ENCODE measurements around the gene GATD1.

The GATD1 gene

GRCh38 chr11:727281-727701 is 50.0 kb downstream of the GATD1 start:
- Histone ChIP-seq H3K9ac (ENCODE audit: low read depth in 1 of 2, low read length in 2 of 2) (no peak overlapping the region), H3K36me3 (ENCODE audit: control insufficient read depth in 1 of 2, insufficient read depth in 2 of 2, low read length in 2 of 2) (peaks cover 0 to 12% of the 10 kb centered on the region in 2 donors), H3K4me1 (ENCODE audit: control insufficient read depth in 1 of 2, insufficient read depth in 2 of 2, low read length in 2 of 2) (peaks cover 23 to 34% of the 10 kb centered on the region in 2 donors), H3K9me3 (ENCODE audit: control insufficient read depth in 1 of 2, low read length in 2 of 2) (no peaks in the 10 kb centered on the region), H3K27me3 (ENCODE audit: control insufficient read depth in 1 of 2, insufficient read depth in 2 of 2, low read length in 2 of 2) (peaks cover 0 to under 1% of the 10 kb centered on the region in 2 donors), H3K4me3 (ENCODE audit: low read depth in 1 of 2, low read length in 2 of 2) (no peak overlapping the region), H3K27ac (ENCODE audit: low read depth, low read length) (no peak overlapping the region)

- peak overlapping the region in 1 of 2 donors; percentile 18 for H3K9ac ChIP-seq (ENCODE audit: low read depth in 1 of 2, low read length in 2 of 2)
- H3K36me3 ChIP-seq (ENCODE audit: control insufficient read depth in 1 of 2, insufficient read depth in 2 of 2, low read length in 2 of 2): peaks cover 0 to 12% of the 10 kb centered on the region in 2 donors
- H3K4me3 ChIP-seq (ENCODE audit: low read depth in 1 of 2, low read length in 2 of 2): peak overlapping the region in 1 of 2 donors; percentile 32
- H3K4me1 ChIP-seq (ENCODE audit: control insufficient read depth in 1 of 2, insufficient read depth in 2 of 2, low read length in 2 of 2): peaks cover 31 to 40% of the 10 kb centered on the region in 2 donors
- peaks cover under 1 to 4% of the 10 kb centered on the region in 2 donors for H3K27me3 ChIP-seq (ENCODE audit: control insufficient read depth in 1 of 2, insufficient read depth in 2 of 2, low read length in 2 of 2)
- H3K27ac ChIP-seq (ENCODE audit: low read depth, low read length): peak overlapping the region; percentile 42
- H3K9me3 ChIP-seq (ENCODE audit: control insufficient read depth in 1 of 2, low read length in 2 of 2): no peaks in the 10 kb centered on the region
Observed at GRCh38 chr11:726278-727220, 50.7 kb downstream of the GATD1 start.

- H3K27ac ChIP-seq (ENCODE audit: low read depth, low read length): peak overlapping the region; percentile 42
- H3K27me3 ChIP-seq (ENCODE audit: control insufficient read depth in 1 of 2, insufficient read depth in 2 of 2, low read length in 2 of 2): peaks cover 4 to 6% of the 10 kb centered on the region in 2 donors
- H3K4me3 ChIP-seq (ENCODE audit: low read depth in 1 of 2, low read length in 2 of 2): peak overlapping the region; percentile 8 to 36
- no peaks in the 10 kb centered on the region for H3K9me3 ChIP-seq (ENCODE audit: control insufficient read depth in 1 of 2, low read length in 2 of 2)
- H3K4me1 ChIP-seq (ENCODE audit: control insufficient read depth in 1 of 2, insufficient read depth in 2 of 2, low read length in 2 of 2): peaks cover 36 to 47% of the 10 kb centered on the region in 2 donors
- peaks cover 0 to 12% of the 10 kb centered on the region in 2 donors for H3K36me3 ChIP-seq (ENCODE audit: control insufficient read depth in 1 of 2, insufficient read depth in 2 of 2, low read length in 2 of 2)
- no peak overlapping the region for H3K9ac ChIP-seq (ENCODE audit: low read depth in 1 of 2, low read length in 2 of 2)
Observed at GRCh38 chr11:725624-726202, 51.6 kb downstream of the GATD1 start.

- peaks cover 0 to 18% of the 10 kb centered on the region in 2 donors for H3K36me3 ChIP-seq (ENCODE audit: control insufficient read depth in 1 of 2, insufficient read depth in 2 of 2, low read length in 2 of 2)
- H3K4me3 ChIP-seq (ENCODE audit: low read depth in 1 of 2, low read length in 2 of 2): no peak overlapping the region
- H3K9ac ChIP-seq (ENCODE audit: low read depth in 1 of 2, low read length in 2 of 2): no peak overlapping the region
- H3K27me3 ChIP-seq (ENCODE audit: control insufficient read depth in 1 of 2, insufficient read depth in 2 of 2, low read length in 2 of 2): peaks cover 4 to 6% of the 10 kb centered on the region in 2 donors
- peaks cover 38 to 47% of the 10 kb centered on the region in 2 donors for H3K4me1 ChIP-seq (ENCODE audit: control insufficient read depth in 1 of 2, insufficient read depth in 2 of 2, low read length in 2 of 2)
- no peaks in the 10 kb centered on the region for H3K9me3 ChIP-seq (ENCODE audit: control insufficient read depth in 1 of 2, low read length in 2 of 2)
- no peak overlapping the region for H3K27ac ChIP-seq (ENCODE audit: low read depth, low read length)
Observed at GRCh38 chr11:724778-725386, 52.4 kb downstream of the GATD1 start.

GRCh38 chr11:724049-724777 is 53.1 kb downstream of the GATD1 start:
- peaks cover 38 to 47% of the 10 kb centered on the region in 2 donors for H3K4me1 ChIP-seq (ENCODE audit: control insufficient read depth in 1 of 2, insufficient read depth in 2 of 2, low read length in 2 of 2)
- peaks cover 0 to 19% of the 10 kb centered on the region in 2 donors for H3K36me3 ChIP-seq (ENCODE audit: control insufficient read depth in 1 of 2, insufficient read depth in 2 of 2, low read length in 2 of 2)
- no peak overlapping the region for H3K27ac ChIP-seq (ENCODE audit: low read depth, low read length)
- peaks cover 4 to 6% of the 10 kb centered on the region in 2 donors for H3K27me3 ChIP-seq (ENCODE audit: control insufficient read depth in 1 of 2, insufficient read depth in 2 of 2, low read length in 2 of 2)
- no peaks in the 10 kb centered on the region for H3K9me3 ChIP-seq (ENCODE audit: control insufficient read depth in 1 of 2, low read length in 2 of 2)
- no peak overlapping the region for H3K9ac ChIP-seq (ENCODE audit: low read depth in 1 of 2, low read length in 2 of 2)
- no peak overlapping the region for H3K4me3 ChIP-seq (ENCODE audit: low read depth in 1 of 2, low read length in 2 of 2)

GRCh38 chr11:723120-723883 is 54.0 kb downstream of the GATD1 start:
- Histone ChIP-seq H3K4me1 (ENCODE audit: control insufficient read depth in 1 of 2, insufficient read depth in 2 of 2, low read length in 2 of 2) (peaks cover 38 to 47% of the 10 kb centered on the region in 2 donors), H3K36me3 (ENCODE audit: control insufficient read depth in 1 of 2, insufficient read depth in 2 of 2, low read length in 2 of 2) (peaks cover 0 to 19% of the 10 kb centered on the region in 2 donors), H3K9me3 (ENCODE audit: control insufficient read depth in 1 of 2, low read length in 2 of 2) (no peaks in the 10 kb centered on the region), H3K27me3 (ENCODE audit: control insufficient read depth in 1 of 2, insufficient read depth in 2 of 2, low read length in 2 of 2) (peaks cover 4 to 6% of the 10 kb centered on the region in 2 donors), H3K27ac (ENCODE audit: low read depth, low read length) (no peak overlapping the region), H3K4me3 (ENCODE audit: low read depth in 1 of 2, low read length in 2 of 2) (peak overlapping the region in 1 of 2 donors; percentile 35), H3K9ac (ENCODE audit: low read depth in 1 of 2, low read length in 2 of 2) (no peak overlapping the region)

GRCh38 chr11:722346-722811 is 54.9 kb downstream of the GATD1 start:
- H3K9me3 ChIP-seq (ENCODE audit: control insufficient read depth in 1 of 2, low read length in 2 of 2): no peaks in the 10 kb centered on the region
- peaks cover 4 to 6% of the 10 kb centered on the region in 2 donors for H3K27me3 ChIP-seq (ENCODE audit: control insufficient read depth in 1 of 2, insufficient read depth in 2 of 2, low read length in 2 of 2)
- no peak overlapping the region for H3K27ac ChIP-seq (ENCODE audit: low read depth, low read length)
- H3K9ac ChIP-seq (ENCODE audit: low read depth in 1 of 2, low read length in 2 of 2): no peak overlapping the region
- H3K36me3 ChIP-seq (ENCODE audit: control insufficient read depth in 1 of 2, insufficient read depth in 2 of 2, low read length in 2 of 2): peaks cover 0 to 19% of the 10 kb centered on the region in 2 donors
- peak overlapping the region in 1 of 2 donors; percentile 2 for H3K4me3 ChIP-seq (ENCODE audit: low read depth in 1 of 2, low read length in 2 of 2)
- peaks cover 32 to 38% of the 10 kb centered on the region in 2 donors for H3K4me1 ChIP-seq (ENCODE audit: control insufficient read depth in 1 of 2, insufficient read depth in 2 of 2, low read length in 2 of 2)

- Histone ChIP-seq H3K9me3 (ENCODE audit: control insufficient read depth in 1 of 2, low read length in 2 of 2) (no peaks in the 10 kb centered on the region), H3K27me3 (ENCODE audit: control insufficient read depth in 1 of 2, insufficient read depth in 2 of 2, low read length in 2 of 2) (peaks cover 4 to 6% of the 10 kb centered on the region in 2 donors), H3K4me1 (ENCODE audit: control insufficient read depth in 1 of 2, insufficient read depth in 2 of 2, low read length in 2 of 2) (peaks cover 30 to 33% of the 10 kb centered on the region in 2 donors), H3K36me3 (ENCODE audit: control insufficient read depth in 1 of 2, insufficient read depth in 2 of 2, low read length in 2 of 2) (peaks cover 0 to 19% of the 10 kb centered on the region in 2 donors), H3K27ac (ENCODE audit: low read depth, low read length) (no peak overlapping the region), H3K9ac (ENCODE audit: low read depth in 1 of 2, low read length in 2 of 2) (no peak overlapping the region), H3K4me3 (ENCODE audit: low read depth in 1 of 2, low read length in 2 of 2) (peak overlapping the region in 1 of 2 donors; percentile 32)
Observed at GRCh38 chr11:721741-722345, 55.4 kb downstream of the GATD1 start.

All from duodenal mucosa (tissue), 2 donors.